ENCODE data around the gene CHGA. TPM values are rescaled to one million over a fixed set of nuclear protein-coding genes. Genes with fewer than 3 reads are reported as not detected.

Gene CHGA
- total and polyA plus RNA-seq, 4 donors = 0.05 TPM; not detected in 3

GRCh38 chr14:92930737-92931602 is 8.0 kb downstream of the CHGA start (continued):
- TF ChIP-seq GABPA (IDR thresholded peaks at IDR 0.05 in 1 of 2, conservative IDR thresholded peaks at IDR 0.05 in 1 of 2) (no peak), FOXA2 (IDR thresholded peaks at IDR 0.05) (no peak), MAX (IDR thresholded peaks at IDR 0.05) (no peak), CTCF (IDR thresholded peaks at IDR 0.05; ENCODE audit: low read depth, low read length, missing input control) (no peak), JUND (IDR thresholded peaks at IDR 0.05) (no peak), TAF1 (conservative IDR thresholded peaks at IDR 0.05) (no peak), EGR1 (IDR thresholded peaks at IDR 0.05; ENCODE audit: low read depth in 2 of 2) (no peak)

GRCh38 chr14:92931681-92932447 is 8.9 kb downstream of the CHGA start:
- Histone ChIP-seq H3K36me3 (ENCODE audit: control insufficient read depth in 4 of 4, insufficient read depth in 3 of 4, low read depth in 1 of 4, low read length in 3 of 4) (peaks cover 0 to under 1% (median 0%) of the 10 kb centered on the region in 4 donors), H3K9me3 (ENCODE audit: control insufficient read depth in 4 of 4, low read length in 3 of 4) (no peaks in the 10 kb centered on the region), H3K27me3 (ENCODE audit: control insufficient read depth in 4 of 4, insufficient read depth in 4 of 4, low read length in 3 of 4) (no peaks in the 10 kb centered on the region), H3K4me3 (ENCODE audit: low read depth in 1 of 3, low read length in 3 of 3) (no peak overlapping the region), H3K9ac (ENCODE audit: low read depth in 1 of 2, low read length in 2 of 2) (no peak overlapping the region), H3K27ac (ENCODE audit: low read depth in 1 of 2, low read length in 2 of 2) (no peak overlapping the region), H3K4me1 (ENCODE audit: control insufficient read depth in 4 of 4, insufficient read depth in 4 of 4, low read length in 3 of 4) (no peaks in the 10 kb centered on the region)
- WGBS = 93% methylated on average over 18 of the region's 18 CpGs
- TF ChIP-seq NR2F2 (IDR thresholded peaks at IDR 0.05) = no peak
- no peak for DNase-seq (ENCODE audit: low spot score)

GRCh38 chr14:92932448-92933395 is 9.8 kb downstream of the CHGA start:
- WGBS = 91% methylated on average over 35 of the region's 35 CpGs
- Histone ChIP-seq H3K4me3 (ENCODE audit: low read depth in 1 of 3, low read length in 3 of 3) (no peak overlapping the region), H3K9ac (ENCODE audit: low read depth in 1 of 2, low read length in 2 of 2) (no peak overlapping the region), H3K27me3 (ENCODE audit: control insufficient read depth in 4 of 4, insufficient read depth in 4 of 4, low read length in 3 of 4) (no peaks in the 10 kb centered on the region), H3K27ac (ENCODE audit: low read depth in 1 of 2, low read length in 2 of 2) (no peak overlapping the region), H3K36me3 (ENCODE audit: control insufficient read depth in 4 of 4, insufficient read depth in 3 of 4, low read depth in 1 of 4, low read length in 3 of 4) (peaks cover 0 to 2% (median 0%) of the 10 kb centered on the region in 4 donors), H3K9me3 (ENCODE audit: control insufficient read depth in 4 of 4, low read length in 3 of 4) (no peaks in the 10 kb centered on the region), H3K4me1 (ENCODE audit: control insufficient read depth in 4 of 4, insufficient read depth in 4 of 4, low read length in 3 of 4) (no peaks in the 10 kb centered on the region)
- no peak for DNase-seq (ENCODE audit: low spot score)
- TF ChIP-seq YY1 (IDR thresholded peaks at IDR 0.05) = no peak
- TF ChIP-seq ZBTB33 (IDR thresholded peaks at IDR 0.05) = no peak
- TF ChIP-seq CTCF (IDR thresholded peaks at IDR 0.05; ENCODE audit: low read depth, low read length, missing input control) = no peak
- TF ChIP-seq REST (IDR thresholded peaks at IDR 0.05) = no peak
- no peak for TF ChIP-seq NR2F2 (IDR thresholded peaks at IDR 0.05)
- no peak for TF ChIP-seq HNF4A (conservative IDR thresholded peaks at IDR 0.05)
- TF ChIP-seq RXRA (IDR thresholded peaks at IDR 0.05) = no peak
- TF ChIP-seq TAF1 (conservative IDR thresholded peaks at IDR 0.05) = no peak
- TF ChIP-seq FOXA2 (IDR thresholded peaks at IDR 0.05) = no peak
- TF ChIP-seq ATF3 (IDR thresholded peaks at IDR 0.05) = no peak
- no peak for TF ChIP-seq RAD21 (IDR thresholded peaks at IDR 0.05)

Measured in liver (tissue), 9 donors.